Neuronal stem cell (in vitro differentiated cells): Measurements from ENCODE around the gene LRMDA.

Experiments used
- DNase-seq: peaks from one replicate; pipeline ENCODE4 v3.0.0-alpha.2; 2013; ENCODE audit warnings: low spot score
- H2AFZ ChIP-seq: one replicate; pipeline ENCODE4 v1.6.1; 2013; ENCODE audit warnings: mild to moderate bottlenecking, low read length, inconsistent platforms
- H2AK5ac ChIP-seq: 2 replicates; pipeline ENCODE4 v1.6.1; 2013; ENCODE audit warnings: low read depth, mild to moderate bottlenecking, inconsistent platforms, low read length, moderate library complexity, mixed read lengths
- H2BK120ac ChIP-seq: 2 replicates; pipeline ENCODE4 v1.6.1; 2013; ENCODE audit warnings: low read depth, mild to moderate bottlenecking, inconsistent platforms, low read length, moderate library complexity, mixed read lengths
- H2BK12ac ChIP-seq: one replicate; pipeline ENCODE4 v1.6.1; 2013; ENCODE audit warnings: low read length, inconsistent platforms
- H2BK15ac ChIP-seq: 2 replicates; pipeline ENCODE4 v1.6.1; 2013; ENCODE audit warnings: mild to moderate bottlenecking, low read length, inconsistent platforms, mixed read lengths
- H2BK5ac ChIP-seq: one replicate; pipeline ENCODE4 v1.6.1; 2013; ENCODE audit warnings: inconsistent platforms, mild to moderate bottlenecking, low read length, moderate library complexity
- H3K14ac ChIP-seq: one replicate; pipeline ENCODE4 v1.6.1; 2013; ENCODE audit warnings: low read length, inconsistent platforms
- H3K18ac ChIP-seq: 2 replicates; pipeline ENCODE4 v1.6.1; 2013; ENCODE audit warnings: low read length, inconsistent platforms
- H3K23ac ChIP-seq: 2 replicates; pipeline ENCODE4 v1.6.1; 2013; ENCODE audit warnings: low read depth, mild to moderate bottlenecking, mixed read lengths, low read length, inconsistent platforms; ENCODE audit not compliant: poor library complexity
- H3K27ac ChIP-seq: replicated peaks from 3 replicates; pipeline ENCODE4 v1.5.1; 2013; ENCODE audit warnings: low read length, inconsistent platforms
- H3K27me3 ChIP-seq, 3 experiments: 2 replicates each; pipeline ENCODE4 v1.6.1; 2013; ENCODE audit warnings: low read length in 3 of 3, mild to moderate bottlenecking in 2 of 3, inconsistent platforms in 1 of 3, low read depth in 1 of 3, mixed read lengths in 1 of 3, moderate library complexity in 1 of 3; ENCODE audit not compliant: control insufficient read depth in 3 of 3, insufficient read depth in 3 of 3
- H3K36me3 ChIP-seq, 2 donors: replicated peaks in 1 of 2; 2 replicates each; pipeline ENCODE4 v1.6.1; 2013; ENCODE audit warnings: low read length in 2 of 2; ENCODE audit not compliant: control insufficient read depth in 2 of 2, insufficient read depth in 2 of 2
- H3K4ac ChIP-seq: 2 replicates; pipeline ENCODE4 v1.6.1; 2013; ENCODE audit warnings: inconsistent platforms, mild to moderate bottlenecking, low read length, moderate library complexity
- H3K4me1 ChIP-seq, 2 donors: 1 replicate in 1 of 2; 2 replicates in 1 of 2; pipeline ENCODE4 v1.6.1; 2013; ENCODE audit warnings: low read length in 2 of 2, low read depth in 1 of 2; ENCODE audit not compliant: control insufficient read depth in 2 of 2, insufficient read depth in 1 of 2
- H3K4me2 ChIP-seq: one replicate; pipeline ENCODE4 v1.6.1; 2013; ENCODE audit warnings: mild to moderate bottlenecking, low read length, inconsistent platforms; ENCODE audit not compliant: insufficient read depth, poor library complexity, severe bottlenecking
- H3K4me3 ChIP-seq, 2 donors: 2 replicates each; pipeline ENCODE4 v1.5.1; 2013; ENCODE audit warnings: low read length in 2 of 2, mild to moderate bottlenecking in 2 of 2, inconsistent platforms in 1 of 2, moderate library complexity in 1 of 2
- H3K79me1 ChIP-seq: one replicate; pipeline ENCODE4 v1.6.1; 2013; ENCODE audit warnings: low read depth, mild to moderate bottlenecking, inconsistent platforms, low read length, moderate library complexity
- H3K9ac ChIP-seq: one replicate; pipeline ENCODE4 v1.6.1; 2013; ENCODE audit warnings: mild to moderate bottlenecking, low read depth, low read length, inconsistent platforms; ENCODE audit not compliant: poor library complexity
- H3K9me3 ChIP-seq, 2 donors: replicated peaks in 1 of 2; 2 replicates each; pipeline versions ENCODE3 to v1.6.1; 2013; ENCODE audit warnings: low read length in 2 of 2, mild to moderate bottlenecking in 2 of 2, inconsistent platforms in 1 of 2, low read depth in 1 of 2, mixed read lengths in 1 of 2, moderate library complexity in 1 of 2; ENCODE audit not compliant: control insufficient read depth in 2 of 2, insufficient read depth in 1 of 2
- H4K8ac ChIP-seq: one replicate; pipeline ENCODE4 v1.6.1; 2013; ENCODE audit warnings: low read depth, mild to moderate bottlenecking, inconsistent platforms, low read length, moderate library complexity
- H4K91ac ChIP-seq: one replicate; pipeline ENCODE4 v1.6.1; 2013; ENCODE audit warnings: low read length, low read depth, mild to moderate bottlenecking, inconsistent platforms; ENCODE audit not compliant: poor library complexity
- WGBS, 2 donors: extraction: QIAGEN DNeasy Blood & Tissue Kit; methylation state at CpG; one replicate each; pipeline ENCODE4 v1.1.7; 2013; ENCODE audit warnings: missing lambda C conversion rate in 2 of 2, mixed read lengths in 1 of 2; ENCODE audit not compliant: insufficient read length in 2 of 2, insufficient replicate concordance in 1 of 2; ENCODE audit errors: extremely low coverage in 2 of 2; 5-methylcytosine and 5-hydroxymethylcytosine counted together

The LRMDA gene

DNA sequence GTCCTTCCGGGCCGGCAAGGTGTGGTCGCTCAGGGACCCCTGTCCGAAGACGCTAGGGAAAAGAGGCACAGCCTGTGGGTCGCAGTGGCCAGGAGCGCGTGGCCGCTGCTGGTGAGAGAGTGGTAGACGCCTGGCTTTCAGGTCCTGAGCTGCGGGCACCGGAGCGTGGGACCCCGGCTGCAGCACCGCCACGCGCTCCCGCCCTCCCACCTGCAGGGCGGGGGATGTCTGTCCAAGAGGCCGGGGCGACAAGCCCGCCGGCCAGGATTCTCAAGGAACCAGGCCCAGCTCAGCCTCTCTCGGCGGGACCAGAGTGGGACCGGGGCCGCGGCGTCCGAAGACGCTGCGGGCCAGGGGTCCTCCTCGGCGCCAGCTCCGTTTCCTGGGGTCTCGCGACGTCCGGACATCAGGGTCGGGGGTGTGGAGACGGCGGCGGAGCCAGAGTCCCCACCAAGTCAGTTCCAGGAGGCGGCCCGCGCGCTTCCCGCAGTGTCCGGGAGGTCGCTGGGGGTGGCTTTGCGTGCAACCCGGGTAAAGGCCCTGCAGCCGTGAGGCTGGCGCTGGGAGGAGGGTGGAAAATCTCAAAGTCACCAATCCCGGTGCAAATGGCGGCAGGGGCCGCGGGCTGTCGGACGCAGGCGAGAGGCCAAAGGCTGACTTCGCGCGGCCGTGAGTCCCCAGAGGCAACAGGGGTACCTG, 35.3 kb upstream of the LRMDA start:
- no CpG with 5 or more reads among the region's 65 CpGs for WGBS, 2 donors

DNA sequence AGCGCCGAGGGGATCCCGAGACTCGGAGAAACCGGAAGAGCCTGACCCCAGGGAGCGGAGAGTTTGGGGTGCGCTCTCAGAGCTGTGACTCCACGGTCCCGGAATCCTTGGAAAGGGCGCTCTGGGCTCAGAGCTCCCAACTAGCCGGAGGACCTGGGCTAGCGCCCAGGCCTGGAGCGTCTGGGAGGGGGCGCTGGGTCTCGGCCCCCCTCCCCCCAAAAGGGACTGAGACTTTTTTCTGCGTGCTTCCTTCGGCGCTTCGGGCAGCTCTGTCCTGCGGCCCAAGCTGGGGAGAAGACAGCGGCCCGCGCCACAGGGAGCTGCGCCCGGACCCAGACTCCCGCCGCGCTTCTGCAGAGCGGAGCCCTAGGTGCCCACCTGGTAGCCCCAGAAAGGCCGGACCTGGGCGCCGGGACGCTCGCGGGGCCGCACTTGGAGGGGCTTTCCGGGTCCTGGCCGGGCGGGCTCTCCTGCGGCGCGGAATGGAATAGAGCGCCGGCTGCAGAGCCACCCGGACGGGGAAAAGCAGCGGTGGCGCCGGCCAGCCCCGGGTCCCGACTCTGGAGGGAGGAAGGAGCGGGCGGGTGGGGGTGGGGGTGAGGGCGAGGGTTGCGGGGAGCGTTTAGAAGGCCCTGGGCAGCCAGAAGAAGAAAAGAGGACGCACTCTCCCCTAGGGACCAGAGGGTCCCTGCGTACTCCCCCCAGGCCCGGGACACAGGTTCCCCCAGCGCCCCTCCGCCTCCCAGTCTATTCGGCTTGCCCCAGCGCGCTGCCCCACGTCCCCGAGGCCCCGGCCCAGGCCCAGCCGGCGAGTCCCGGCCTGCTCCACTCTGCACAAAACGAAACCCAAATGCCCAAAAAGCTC, 34.6 kb upstream of the LRMDA start:
- H3K27me3 ChIP-seq: peaks cover 0 to 50% (median 16%) of the 10 kb centered on the region in 3 experiments
- peaks cover 0 to 2% of the 10 kb centered on the region in 2 donors for H3K9me3 ChIP-seq
- peak overlapping the region; percentile 39 for H2BK5ac ChIP-seq
- peak overlapping the region; percentile 96 for H3K4me2 ChIP-seq
- no peak overlapping the region for H2AFZ ChIP-seq
- peaks cover 4 to 13% of the 10 kb centered on the region in 2 donors for H3K4me1 ChIP-seq
- peak overlapping the region in 1 of 2 donors; percentile 69 for H3K4me3 ChIP-seq
- peak; percentile 38 for DNase-seq
- WGBS, 2 donors: no CpG with 5 or more reads among the region's 71 CpGs
- H2BK15ac ChIP-seq: peak overlapping the region; percentile 83
- H2BK12ac ChIP-seq: no peak overlapping the region
- no peak overlapping the region for H3K9ac ChIP-seq
- H4K8ac ChIP-seq: no peak overlapping the region
- H4K91ac ChIP-seq: no peak overlapping the region
- no peak overlapping the region for H3K4ac ChIP-seq
- H3K27ac ChIP-seq: no peak overlapping the region
- H2BK120ac ChIP-seq: peak overlapping the region; percentile 87
- H3K14ac ChIP-seq: no peak overlapping the region
- H3K79me1 ChIP-seq: peaks cover 20% of the 10 kb centered on the region
- no peak overlapping the region for H3K23ac ChIP-seq
- peaks cover 0 to 24% of the 10 kb centered on the region in 2 donors for H3K36me3 ChIP-seq
- H2AK5ac ChIP-seq: peak overlapping the region; percentile 54
- peak overlapping the region; percentile 93 for H3K18ac ChIP-seq

More for the DNA sequence above, 35.3 kb upstream of the LRMDA start:
- peaks cover 0 to 50% (median 16%) of the 10 kb centered on the region in 3 experiments for H3K27me3 ChIP-seq
- no peak overlapping the region for H3K27ac ChIP-seq
- H2BK15ac ChIP-seq: peak overlapping the region; percentile 83
- H2BK12ac ChIP-seq: no peak overlapping the region
- peak overlapping the region; percentile 87 for H2BK120ac ChIP-seq
- no peak overlapping the region for H3K4ac ChIP-seq
- peak overlapping the region; percentile 1 for H2BK5ac ChIP-seq
- H3K23ac ChIP-seq: peak overlapping the region; percentile 59
- H3K18ac ChIP-seq: peak overlapping the region; percentile 93
- H3K4me3 ChIP-seq: peak overlapping the region in 1 of 2 donors; percentile 69
- H3K36me3 ChIP-seq: peaks cover 0 to 24% of the 10 kb centered on the region in 2 donors
- peak overlapping the region; percentile 96 for H3K4me2 ChIP-seq
- H3K79me1 ChIP-seq: peaks cover 18% of the 10 kb centered on the region
- H3K4me1 ChIP-seq: peaks cover 4 to 13% of the 10 kb centered on the region in 2 donors
- no peak overlapping the region for H4K91ac ChIP-seq
- peak; percentile 38 for DNase-seq
- no peak overlapping the region for H4K8ac ChIP-seq
- H2AFZ ChIP-seq: no peak overlapping the region
- H3K14ac ChIP-seq: no peak overlapping the region
- peak overlapping the region; percentile 54 for H2AK5ac ChIP-seq
- H3K9ac ChIP-seq: peak overlapping the region; percentile 66
- H3K9me3 ChIP-seq: peaks cover 0 to 2% of the 10 kb centered on the region in 2 donors

DNA sequence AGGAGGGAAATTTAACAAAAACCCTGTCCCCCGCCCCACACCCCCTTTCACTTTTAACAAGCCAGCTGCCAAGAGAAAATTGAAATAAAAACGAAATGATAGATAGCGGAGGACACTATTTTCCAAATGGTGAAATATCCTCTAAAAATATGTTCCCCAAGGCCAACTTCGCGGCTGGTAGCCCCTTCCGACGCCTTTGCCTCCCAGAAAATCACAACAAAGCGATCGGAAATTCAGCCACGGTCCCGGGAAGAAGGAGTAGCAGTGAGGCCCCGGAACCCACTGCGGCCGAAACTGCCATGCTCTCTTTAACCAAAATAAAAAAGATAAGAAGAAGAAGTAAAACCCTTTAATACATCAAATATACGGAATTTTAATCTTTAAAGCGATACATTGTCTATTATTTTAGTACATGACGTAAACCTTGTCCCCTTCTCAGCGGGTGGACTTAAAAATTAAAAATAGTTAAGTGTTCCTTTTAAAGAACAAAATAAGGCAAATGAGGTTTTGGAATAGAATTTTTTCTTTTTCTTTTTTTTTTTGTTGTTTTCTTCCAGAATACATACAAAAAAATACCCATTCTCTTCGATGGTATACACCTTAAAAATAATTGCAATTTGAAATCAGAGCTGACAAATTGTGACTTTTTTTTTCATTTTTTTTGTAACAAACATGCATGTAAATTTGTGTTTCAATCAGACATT, 33.8 kb upstream of the LRMDA start:
- no peak overlapping the region for H3K14ac ChIP-seq
- H4K91ac ChIP-seq: no peak overlapping the region
- no peak overlapping the region for H2BK12ac ChIP-seq
- peaks cover 0 to 2% of the 10 kb centered on the region in 2 donors for H3K9me3 ChIP-seq
- no peak overlapping the region for H3K4ac ChIP-seq
- no peak overlapping the region for H3K4me3 ChIP-seq
- peaks cover 0 to 24% of the 10 kb centered on the region in 2 donors for H3K36me3 ChIP-seq
- no peak overlapping the region for H3K9ac ChIP-seq
- H3K4me1 ChIP-seq: peaks cover 4 to 13% of the 10 kb centered on the region in 2 donors
- WGBS, 2 donors: no CpG with 5 or more reads among the region's 19 CpGs
- no peak overlapping the region for H3K27ac ChIP-seq
- H3K23ac ChIP-seq: no peak overlapping the region
- H2AFZ ChIP-seq: no peak overlapping the region
- no peak overlapping the region for H4K8ac ChIP-seq
- peak; percentile 20 for DNase-seq
- peak overlapping the region; percentile 85 for H3K18ac ChIP-seq
- no peak overlapping the region for H2BK120ac ChIP-seq
- H3K4me2 ChIP-seq: peak overlapping the region; percentile 96
- peak overlapping the region; percentile 9 for H2AK5ac ChIP-seq
- H3K79me1 ChIP-seq: peaks cover 20% of the 10 kb centered on the region
- no peak overlapping the region for H2BK5ac ChIP-seq
- H2BK15ac ChIP-seq: no peak overlapping the region
- H3K27me3 ChIP-seq: peaks cover 0 to 50% (median 16%) of the 10 kb centered on the region in 3 experiments
